ENCODE data around the gene AMER1. TPM values are rescaled to one million over a fixed set of nuclear protein-coding genes. Genes with fewer than 3 reads are reported as not detected.

Gene AMER1
- total RNA-seq, 1 experiment from 2014 or later: 6.5 TPM

DNA sequence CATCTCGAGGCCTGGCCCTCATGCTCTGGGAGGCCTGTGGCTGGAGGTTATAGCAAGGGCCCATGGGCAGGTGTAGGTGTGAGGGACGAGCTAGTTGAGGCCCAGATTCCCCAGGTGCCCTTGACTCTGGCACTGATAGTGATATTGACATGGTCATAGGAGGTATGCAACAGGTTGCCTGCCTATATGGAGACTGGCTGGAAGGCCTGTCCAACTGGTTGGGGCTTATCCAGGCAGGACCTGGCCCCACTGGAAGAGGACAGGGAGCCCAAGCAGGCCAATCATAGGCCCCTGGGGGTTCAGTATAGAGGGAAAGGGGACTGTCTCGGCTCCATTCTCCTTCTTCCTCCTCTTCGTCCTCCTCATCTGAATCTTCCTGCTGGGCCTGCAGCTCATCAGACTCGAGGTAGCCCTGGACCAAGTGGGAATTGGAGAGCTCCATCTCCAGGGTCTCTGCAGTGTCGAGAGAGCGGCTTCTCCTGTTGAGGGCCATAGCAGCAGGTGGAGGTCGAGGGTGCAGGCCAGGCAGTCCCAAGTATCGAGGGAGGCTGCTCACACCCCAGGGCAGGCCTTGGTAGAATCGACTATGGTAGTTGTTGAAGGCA, 15.3 kb downstream of the AMER1 start:
- POLR2A ChIA-PET (ENCODE audit: unreplicated experiment): no interaction called here
- no peaks in the 10 kb centered on the region for H3K9me2 ChIP-seq (ENCODE audit: insufficient read depth)
- no peak for TF ChIP-seq EZH2 (IDR thresholded peaks at IDR 0.05; ENCODE audit: low read depth)
- TF ChIP-seq, protein P1, sequence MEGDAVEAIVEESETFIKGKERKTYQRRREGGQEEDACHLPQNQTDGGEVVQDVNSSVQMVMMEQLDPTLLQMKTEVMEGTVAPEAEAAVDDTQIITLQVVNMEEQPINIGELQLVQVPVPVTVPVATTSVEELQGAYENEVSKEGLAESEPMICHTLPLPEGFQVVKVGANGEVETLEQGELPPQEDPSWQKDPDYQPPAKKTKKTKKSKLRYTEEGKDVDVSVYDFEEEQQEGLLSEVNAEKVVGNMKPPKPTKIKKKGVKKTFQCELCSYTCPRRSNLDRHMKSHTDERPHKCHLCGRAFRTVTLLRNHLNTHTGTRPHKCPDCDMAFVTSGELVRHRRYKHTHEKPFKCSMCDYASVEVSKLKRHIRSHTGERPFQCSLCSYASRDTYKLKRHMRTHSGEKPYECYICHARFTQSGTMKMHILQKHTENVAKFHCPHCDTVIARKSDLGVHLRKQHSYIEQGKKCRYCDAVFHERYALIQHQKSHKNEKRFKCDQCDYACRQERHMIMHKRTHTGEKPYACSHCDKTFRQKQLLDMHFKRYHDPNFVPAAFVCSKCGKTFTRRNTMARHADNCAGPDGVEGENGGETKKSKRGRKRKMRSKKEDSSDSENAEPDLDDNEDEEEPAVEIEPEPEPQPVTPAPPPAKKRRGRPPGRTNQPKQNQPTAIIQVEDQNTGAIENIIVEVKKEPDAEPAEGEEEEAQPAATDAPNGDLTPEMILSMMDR (conservative IDR thresholded peaks at IDR 0.05): no peak
- H3K9me3 ChIP-seq (ENCODE audit: insufficient read depth, low read depth): no peaks in the 10 kb centered on the region
- no peaks in the 10 kb centered on the region for H3F3A ChIP-seq (ENCODE audit: insufficient read depth, low read depth)
- DNase-seq: no peak
- no peak overlapping the region for H2AFZ ChIP-seq
- no peaks in the 10 kb centered on the region for H3K27me3 ChIP-seq (ENCODE audit: insufficient read depth, low read depth)
- H3K4me3 ChIP-seq: no peak overlapping the region
- H3K79me2 ChIP-seq (ENCODE audit: low read depth): no peaks in the 10 kb centered on the region
- no peaks in the 10 kb centered on the region for H3K36me3 ChIP-seq (ENCODE audit: low read depth)
- no peak overlapping the region for H3K4me2 ChIP-seq
- no peaks in the 10 kb centered on the region for H3K4me1 ChIP-seq (replicated peaks; ENCODE audit: insufficient read depth)
- intact Hi-C loops (cut with micrococcal nuclease; ENCODE audit: unreplicated experiment): no loop called here
- no TSS peak for BruUV-seq (replicated peaks)
- H4K20me1 ChIP-seq (ENCODE audit: insufficient read depth): no peaks in the 10 kb centered on the region
- no peak overlapping the region for H3K27ac ChIP-seq
- CTCF ChIA-PET: no interaction called here

DNA sequence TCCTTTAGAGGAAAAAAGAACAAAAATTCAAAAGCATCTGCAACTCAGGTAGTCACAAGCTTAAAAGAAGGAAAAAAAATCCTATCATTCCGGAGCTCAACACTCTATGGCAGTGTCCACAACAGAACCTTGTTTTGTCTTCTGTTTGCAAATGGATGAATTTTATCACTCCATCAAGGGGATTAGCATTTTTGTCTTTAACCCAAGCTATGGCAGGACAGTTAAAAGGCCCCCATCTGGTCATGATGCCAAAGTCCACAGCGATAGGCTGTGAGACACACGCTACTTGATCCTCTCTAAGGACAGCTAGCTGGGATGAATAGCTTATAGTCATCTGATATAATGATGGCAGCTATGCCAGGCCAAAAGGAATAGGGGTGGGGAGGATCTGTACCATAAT, 16.6 kb downstream of the AMER1 start:
- POLR2A ChIA-PET (ENCODE audit: unreplicated experiment): no interaction called here
- Histone ChIP-seq H3K36me3 (ENCODE audit: low read depth) (no peaks in the 10 kb centered on the region), H3F3A (ENCODE audit: insufficient read depth, low read depth) (no peaks in the 10 kb centered on the region), H3K9me2 (ENCODE audit: insufficient read depth) (no peaks in the 10 kb centered on the region), H3K27me3 (ENCODE audit: insufficient read depth, low read depth) (no peaks in the 10 kb centered on the region), H2AFZ (no peak overlapping the region), H3K9me3 (ENCODE audit: insufficient read depth, low read depth) (no peaks in the 10 kb centered on the region), H3K27ac (no peak overlapping the region), H3K79me2 (ENCODE audit: low read depth) (no peaks in the 10 kb centered on the region), H3K4me2 (no peak overlapping the region), H3K4me3 (no peak overlapping the region), H4K20me1 (ENCODE audit: insufficient read depth) (no peaks in the 10 kb centered on the region), H3K4me1 (replicated peaks; ENCODE audit: insufficient read depth) (no peaks in the 10 kb centered on the region)
- no peak for TF ChIP-seq EZH2 (IDR thresholded peaks at IDR 0.05; ENCODE audit: low read depth)
- TF ChIP-seq, protein P1 (conservative IDR thresholded peaks at IDR 0.05): no peak
- no peak for DNase-seq
- CTCF ChIA-PET: no interaction called here
- intact Hi-C loops (cut with micrococcal nuclease; ENCODE audit: unreplicated experiment): no loop called here
- BruUV-seq (replicated peaks): no TSS peak

GRCh38 chrX:64187762-64188150, 17.8 kb downstream of the AMER1 start:
- ChIA-PET POLR2A (ENCODE audit: unreplicated experiment) (no interaction called here), CTCF (no interaction called here)
- Histone ChIP-seq H3K4me2 (no peak overlapping the region), H3K9me2 (ENCODE audit: insufficient read depth) (no peaks in the 10 kb centered on the region), H4K20me1 (ENCODE audit: insufficient read depth) (no peaks in the 10 kb centered on the region), H3K4me3 (no peak overlapping the region), H3K79me2 (ENCODE audit: low read depth) (no peaks in the 10 kb centered on the region), H3K27ac (no peak overlapping the region), H3F3A (ENCODE audit: insufficient read depth, low read depth) (no peaks in the 10 kb centered on the region), H3K4me1 (replicated peaks; ENCODE audit: insufficient read depth) (no peaks in the 10 kb centered on the region), H3K36me3 (ENCODE audit: low read depth) (no peaks in the 10 kb centered on the region), H2AFZ (no peak overlapping the region), H3K27me3 (ENCODE audit: insufficient read depth, low read depth) (no peaks in the 10 kb centered on the region), H3K9me3 (ENCODE audit: insufficient read depth, low read depth) (no peaks in the 10 kb centered on the region)
- TF ChIP-seq EZH2 (IDR thresholded peaks at IDR 0.05; ENCODE audit: low read depth): no peak
- TF ChIP-seq, protein P1 (conservative IDR thresholded peaks at IDR 0.05): no peak
- DNase-seq: no peak
- no TSS peak for BruUV-seq (replicated peaks)
- intact Hi-C loops (cut with micrococcal nuclease; ENCODE audit: unreplicated experiment): no loop called here

Data from PC-9 (cell line).